ENCODE data around the gene RCAN2.

The RCAN2 gene

GRCh38 chr6:46244670-46245069, 246.6 kb downstream of the RCAN2 start:
- no peak for TF ChIP-seq CTCF (IDR thresholded peaks at IDR 0.05; ENCODE audit: low read depth, low read length)
- in situ Hi-C loops (cut with HindIII; ENCODE audit: low sequenced_read_pairs) = no loop called here
- DNase-seq (ENCODE audit: low read depth, low spot score) = no peak
- no peak overlapping the region for H3K4me3 ChIP-seq (ENCODE audit: low read depth, low read length)

GRCh38 chr6:46243754-46244153, 247.5 kb downstream of the RCAN2 start:
- no peak for DNase-seq (ENCODE audit: low read depth, low spot score)
- in situ Hi-C loops (cut with HindIII; ENCODE audit: low sequenced_read_pairs) = no loop called here
- TF ChIP-seq CTCF (IDR thresholded peaks at IDR 0.05; ENCODE audit: low read depth, low read length) = no peak
- no peak overlapping the region for H3K4me3 ChIP-seq (ENCODE audit: low read depth, low read length)

GRCh38 chr6:46242921-46243320, 248.3 kb downstream of the RCAN2 start:
- in situ Hi-C loops (cut with HindIII; ENCODE audit: low sequenced_read_pairs) = no loop called here
- DNase-seq (ENCODE audit: low read depth, low spot score) = no peak
- H3K4me3 ChIP-seq (ENCODE audit: low read depth, low read length) = no peak overlapping the region
- no peak for TF ChIP-seq CTCF (IDR thresholded peaks at IDR 0.05; ENCODE audit: low read depth, low read length)

GRCh38 chr6:46240866-46241565, 250.2 kb downstream of the RCAN2 start:
- no peak overlapping the region for H3K4me3 ChIP-seq (ENCODE audit: low read depth, low read length)
- in situ Hi-C loops (cut with HindIII; ENCODE audit: low sequenced_read_pairs) = no loop called here
- TF ChIP-seq CTCF (IDR thresholded peaks at IDR 0.05; ENCODE audit: low read depth, low read length) = no peak
- no peak for DNase-seq (ENCODE audit: low read depth, low spot score)

- no peak for TF ChIP-seq CTCF (IDR thresholded peaks at IDR 0.05; ENCODE audit: low read depth, low read length)
- DNase-seq (ENCODE audit: low read depth, low spot score) = no peak
- in situ Hi-C loops (cut with HindIII; ENCODE audit: low sequenced_read_pairs) = no loop called here
- no peak overlapping the region for H3K4me3 ChIP-seq (ENCODE audit: low read depth, low read length)
These were observed 254.5 kb downstream of the RCAN2 start for GRCh38 chr6:46236752-46237151.

GRCh38 chr6:46235242-46235641, 256.0 kb downstream of the RCAN2 start:
- in situ Hi-C loops (cut with HindIII; ENCODE audit: low sequenced_read_pairs) = no loop called here
- H3K4me3 ChIP-seq (ENCODE audit: low read depth, low read length) = no peak overlapping the region
- TF ChIP-seq CTCF (IDR thresholded peaks at IDR 0.05; ENCODE audit: low read depth, low read length) = no peak
- no peak for DNase-seq (ENCODE audit: low read depth, low spot score)

Measured in astrocyte of the spinal cord (primary cell).